B cell (primary cell): ENCODE results near the gene TMED6.

Source experiments
- CTCF ChIP-seq: fragments of 200-600 bp; IDR thresholded peaks from one replicate; pipeline ENCODE4 v1.8.0; 2022; ENCODE audit warnings: antibody characterized with exemption, mild to moderate bottlenecking
- EZH2 ChIP-seq: IDR thresholded peaks from 2 replicates; pipeline ENCODE4 v1.6.1; 2012; ENCODE audit warnings: borderline replicate concordance, low read depth, mild to moderate bottlenecking, moderate library complexity, low read length; ENCODE audit not compliant: insufficient read depth, poor library complexity, severe bottlenecking

GRCh38 chr16:69334696-69335095 is 16.9 kb downstream of the TMED6 start:
- no peak for TF ChIP-seq CTCF
- no peak for TF ChIP-seq EZH2
